Activated CD4-positive, alpha-beta memory T cell treated with anti-CD3 and anti-CD28 coated beads, Interleukin-2, amount 10 ng/mL, durations not matched to agents 7 days and 5 days (primary cell): ENCODE results near the gene GTF3A. TPM values are rescaled to one million over a fixed set of nuclear protein-coding genes. Genes with fewer than 3 reads are reported as not detected.

ENCODE experiments used
- CTCF ChIA-PET: fragments of 350-600 bp; sonication (Branson Sonifier 250); formaldehyde crosslinking; loops from one replicate; lab custom pipeline; 2021; ENCODE audit warnings: antibody characterized with exemption, inconsistent platforms; lab: Charles Lee
- POLR2A ChIA-PET: fragments of 350-600 bp; sonication (Branson Sonifier 250); formaldehyde crosslinking; loops from one replicate; lab custom pipeline; 2021; ENCODE audit warnings: antibody characterized with exemption; lab: Charles Lee
- DNase-seq: peaks from one replicate; pipeline ENCODE4 v3.0.0-alpha.2; 2020
- H3K27ac Mint-ChIP-seq: one replicate; pipeline ENCODE4 v1.8.0; 2021; ENCODE audit warnings: mild to moderate bottlenecking, mixed read lengths
- H3K27me3 Mint-ChIP-seq: one replicate; pipeline ENCODE4 v1.8.0; 2021; ENCODE audit warnings: mixed read lengths
- H3K36me3 Mint-ChIP-seq: one replicate; pipeline ENCODE4 v1.8.0; 2021; ENCODE audit warnings: low read depth, mixed read lengths
- H3K4me1 Mint-ChIP-seq: one replicate; pipeline ENCODE4 v1.8.0; 2021; ENCODE audit warnings: mixed read lengths
- H3K4me3 Mint-ChIP-seq: one replicate; pipeline ENCODE4 v1.8.0; 2021; ENCODE audit warnings: mild to moderate bottlenecking, mixed read lengths
- H3K9me3 Mint-ChIP-seq: one replicate; pipeline ENCODE4 v1.8.0; 2021; ENCODE audit warnings: mixed read lengths
- total RNA-seq, 2 experiments: library from RNA; stranded (reverse); gene quantifications; one replicate each; pipeline ENCODE4 v1.2.3, GENCODE V29; 2021

GTF3A gene
- 100 to 1,000 TPM; 187 to 189 TPM for total RNA-seq

DNA sequence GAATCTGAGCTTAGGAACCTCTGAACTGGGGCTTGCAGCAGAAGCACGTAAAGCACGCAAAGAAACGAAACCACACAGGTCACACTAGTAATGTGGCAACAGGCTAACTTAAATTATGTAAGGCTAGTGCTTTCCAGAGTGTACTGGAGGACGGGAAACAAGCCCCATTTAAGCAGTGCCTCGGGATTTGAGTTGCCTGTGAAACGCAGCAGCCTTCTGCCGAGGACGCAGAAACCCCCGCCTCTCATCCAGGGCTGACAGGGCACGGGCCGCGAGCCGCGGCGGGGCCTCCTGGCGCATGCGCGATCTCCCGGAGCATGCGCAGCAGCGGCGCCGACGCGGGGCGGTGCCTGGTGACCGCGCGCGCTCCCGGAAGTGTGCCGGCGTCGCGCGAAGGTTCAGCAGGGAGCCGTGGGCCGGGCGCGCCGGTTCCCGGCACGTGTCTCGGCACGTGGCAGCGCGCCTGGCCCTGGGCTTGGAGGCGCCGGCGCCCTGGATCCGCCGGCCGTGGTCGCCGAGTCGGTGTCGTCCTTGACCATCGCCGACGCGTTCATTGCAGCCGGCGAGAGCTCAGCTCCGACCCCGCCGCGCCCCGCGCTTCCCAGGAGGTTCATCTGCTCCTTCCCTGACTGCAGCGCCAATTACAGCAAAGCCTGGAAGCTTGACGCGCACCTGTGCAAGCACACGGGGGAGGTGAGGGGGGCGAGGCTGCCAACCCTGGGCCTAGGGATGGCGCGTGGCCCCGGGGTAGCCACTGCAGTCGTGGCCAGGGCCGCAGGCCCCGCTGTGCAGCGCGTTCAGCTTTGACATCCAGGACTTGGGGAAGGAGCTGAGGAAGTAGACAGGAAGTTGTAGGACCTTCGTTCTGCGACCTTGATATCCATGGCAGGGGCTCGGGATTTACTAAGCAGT is at the start of gene GTF3A:
TSS of gene GTF3A (plus strand) at position 374 of the 912 bp plus-strand sequence.
- CTCF ChIA-PET: interaction anchor here (1.0 to 4.3 kb wide), 8 partner anchors 13 to 198 kb away, joined by 3 to 47 read pairs (median 6); partner anchors contain the start of genes MTIF3 and POLR1D
- Mint-ChIP-seq H3K4me3 (peak within 1 kb of the TSS; percentile 80), H3K9me3 (no peaks in the 10 kb centered on the region), H3K27ac (peak within 1 kb of the TSS; percentile 96), H3K36me3 (peaks cover 33% of the 10 kb centered on the region), H3K27me3 (no peaks in the 10 kb centered on the region), H3K4me1 (peaks cover 41% of the 10 kb centered on the region)
- peak; percentile 90 for DNase-seq
- POLR2A ChIA-PET: interaction anchor here (0.7 to 6.5 kb wide), 20 partner anchors 11 to 1235 kb away, joined by 3 to 351 read pairs (median 4); partner anchors contain the start of genes LNX2, MTIF3, POLR1D and POMP

DNA sequence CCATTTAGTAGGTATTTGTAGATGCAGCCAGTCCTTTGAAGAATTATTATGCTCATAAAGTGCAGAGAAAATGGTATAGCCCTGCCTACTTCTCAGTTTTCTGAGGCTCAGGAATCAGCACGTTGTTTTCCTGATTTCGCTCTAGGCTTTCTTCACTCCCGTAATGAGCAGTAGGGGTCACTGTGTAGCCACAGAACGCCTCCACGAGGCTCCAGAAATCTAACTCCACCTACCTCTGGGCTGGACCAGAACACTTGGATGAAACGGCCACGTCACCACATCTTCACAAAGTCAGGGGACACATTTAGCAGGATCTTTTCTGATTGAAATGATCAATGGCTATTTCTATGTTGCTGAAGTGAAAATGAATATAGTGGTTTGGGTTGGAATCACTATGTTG is 49.8 kb upstream of the GTF3A start:
- no peaks in the 10 kb centered on the region for H3K36me3 Mint-ChIP-seq
- no peaks in the 10 kb centered on the region for H3K9me3 Mint-ChIP-seq
- H3K27me3 Mint-ChIP-seq: peaks cover 19% of the 10 kb centered on the region
- CTCF ChIA-PET: interaction anchor here (0.9 to 10.3 kb wide), 5 partner anchors 10 to 453 kb away, joined by 3 to 132 read pairs (median 3); no protein-coding TSS in a partner anchor
- H3K4me3 Mint-ChIP-seq: no peak overlapping the region
- POLR2A ChIA-PET: no interaction called here
- peaks cover 8% of the 10 kb centered on the region for H3K4me1 Mint-ChIP-seq
- DNase-seq: peak; percentile 63
- no peak overlapping the region for H3K27ac Mint-ChIP-seq

DNA sequence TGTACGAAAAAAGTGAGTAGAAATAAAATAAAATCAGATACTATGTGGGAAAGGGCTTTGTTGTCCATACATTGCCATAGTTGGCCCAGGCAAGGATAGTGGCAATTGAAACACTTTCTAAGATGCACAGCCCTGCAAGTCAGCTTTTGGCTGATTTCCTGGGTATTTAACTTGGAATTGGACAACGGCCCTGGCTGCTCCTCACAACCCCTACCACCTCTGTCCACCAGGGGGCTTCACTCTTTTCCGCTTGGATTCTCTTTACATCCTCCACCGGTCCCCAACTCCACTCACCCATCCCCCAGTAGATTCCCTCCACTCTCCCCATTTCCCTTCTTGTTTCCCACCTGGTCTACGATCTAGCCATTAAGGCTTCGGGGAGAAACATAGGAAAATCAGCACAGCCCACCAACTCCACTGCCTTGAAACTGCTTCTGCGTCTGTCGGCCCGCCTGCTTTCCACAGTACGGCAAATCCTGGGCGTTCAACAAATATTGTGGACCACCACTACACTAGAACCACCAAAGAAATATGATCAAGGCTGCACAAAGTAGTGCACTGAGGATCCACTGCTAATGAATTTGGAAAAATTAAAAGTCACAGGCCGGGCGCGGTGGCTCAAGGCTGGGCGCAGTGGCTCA is 48.6 kb upstream of the GTF3A start:
- no peaks in the 10 kb centered on the region for H3K9me3 Mint-ChIP-seq
- no peak overlapping the region for H3K4me3 Mint-ChIP-seq

DNA sequence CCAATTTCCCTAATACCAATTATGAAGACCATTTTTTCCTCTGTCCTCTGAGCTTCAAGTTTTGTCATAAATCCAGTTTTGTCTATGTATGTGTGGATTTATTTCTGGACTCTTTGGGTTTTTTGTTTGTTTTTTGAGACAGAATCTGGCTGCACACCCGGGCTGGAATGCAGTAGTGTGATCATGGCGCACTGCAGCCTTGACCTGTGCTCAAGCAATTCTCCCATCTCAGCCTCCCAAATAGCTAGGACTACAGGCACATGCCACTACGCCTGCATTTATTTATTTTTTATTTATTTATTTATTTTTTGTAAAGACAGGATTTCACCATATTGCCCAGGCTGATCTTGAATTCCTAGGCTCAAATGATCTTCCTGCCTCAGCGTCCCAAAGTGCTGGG is 45.3 kb upstream of the GTF3A start:
- peaks cover 2% of the 10 kb centered on the region for H3K4me1 Mint-ChIP-seq
- H3K36me3 Mint-ChIP-seq: no peaks in the 10 kb centered on the region
- H3K4me3 Mint-ChIP-seq: no peak overlapping the region
- no peaks in the 10 kb centered on the region for H3K9me3 Mint-ChIP-seq
- DNase-seq: no peak
- ChIA-PET POLR2A (interaction anchor here (1.2 kb wide), 1 partner anchor 71 kb away, joined by 3 read pairs; the partner anchor contains the start of gene MTIF3), CTCF (interaction anchor here (0.6 to 10.3 kb wide), 7 partner anchors 10 to 448 kb away, joined by 3 to 132 read pairs (median 3); no protein-coding TSS in a partner anchor)
- H3K27ac Mint-ChIP-seq: no peak overlapping the region
- H3K27me3 Mint-ChIP-seq: peaks cover 4% of the 10 kb centered on the region

More for the DNA sequence above, 48.6 kb upstream of the GTF3A start:
- CTCF ChIA-PET: interaction anchor here (1.2 to 10.3 kb wide), 3 partner anchors 14 to 451 kb away, joined by 3 to 132 read pairs (median 40); no protein-coding TSS in a partner anchor
- peak; percentile 53 for DNase-seq
- Mint-ChIP-seq H3K27ac (peak overlapping the region; percentile 29), H3K4me1 (peaks cover 2% of the 10 kb centered on the region), H3K36me3 (no peaks in the 10 kb centered on the region), H3K27me3 (peaks cover 18% of the 10 kb centered on the region)
- POLR2A ChIA-PET: no interaction called here

DNA sequence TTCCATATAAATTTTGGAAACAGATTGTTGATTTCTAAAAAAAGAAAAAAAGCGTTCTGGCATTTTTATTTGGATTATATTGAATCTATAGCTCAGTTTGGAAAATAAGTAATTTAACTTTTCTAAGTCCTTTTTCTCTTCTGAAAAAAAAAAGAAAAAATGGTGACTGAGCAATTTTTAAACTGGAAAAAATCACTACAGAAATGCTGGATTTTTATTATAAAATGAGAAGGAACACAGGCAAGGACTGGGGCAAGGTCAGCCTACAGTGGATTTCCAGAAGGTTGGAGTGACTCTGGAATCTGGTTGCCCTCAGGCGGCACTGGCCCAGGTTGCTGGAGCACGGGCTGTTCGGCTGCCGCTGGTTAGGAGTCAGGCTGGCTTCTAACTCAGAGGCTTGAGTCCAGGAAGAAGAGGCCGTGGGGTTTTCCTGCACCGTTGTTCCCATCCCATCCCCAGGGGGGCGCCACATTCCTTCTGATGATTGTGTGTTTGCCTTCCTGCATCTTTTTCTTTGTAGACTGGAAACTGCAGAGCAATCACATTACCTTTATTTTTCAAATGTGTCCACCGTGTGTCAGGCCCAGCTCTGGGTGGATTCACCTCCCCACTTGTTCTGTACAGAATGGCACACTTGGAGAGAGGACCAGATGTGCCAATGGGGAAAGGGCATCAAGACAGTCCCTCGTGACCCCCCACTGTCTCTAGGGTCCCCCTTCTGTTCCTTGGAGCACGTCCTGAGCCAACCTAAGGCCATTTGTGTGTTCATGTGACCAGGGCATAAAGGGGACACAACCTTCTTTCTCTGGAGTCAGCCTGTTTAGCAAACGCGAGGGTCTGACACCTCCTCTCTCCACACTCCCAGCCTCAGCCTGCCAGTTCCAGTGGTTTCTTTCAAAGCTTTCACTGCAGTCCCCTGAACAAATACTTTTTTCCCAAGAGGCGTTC is 44.5 kb upstream of the GTF3A start:
- ChIA-PET POLR2A (interaction anchor here (1.2 kb wide), 1 partner anchor 70 kb away, joined by 3 read pairs; the partner anchor contains the start of gene MTIF3), CTCF (interaction anchor here (0.6 to 10.3 kb wide), 7 partner anchors 9 to 447 kb away, joined by 3 to 132 read pairs (median 3); no protein-coding TSS in a partner anchor)
- H3K27ac Mint-ChIP-seq: no peak overlapping the region
- H3K9me3 Mint-ChIP-seq: no peaks in the 10 kb centered on the region
- peaks cover 2% of the 10 kb centered on the region for H3K4me1 Mint-ChIP-seq
- H3K27me3 Mint-ChIP-seq: peaks cover 4% of the 10 kb centered on the region
- H3K4me3 Mint-ChIP-seq: no peak overlapping the region
- no peaks in the 10 kb centered on the region for H3K36me3 Mint-ChIP-seq
- peak; percentile 68 for DNase-seq

DNA sequence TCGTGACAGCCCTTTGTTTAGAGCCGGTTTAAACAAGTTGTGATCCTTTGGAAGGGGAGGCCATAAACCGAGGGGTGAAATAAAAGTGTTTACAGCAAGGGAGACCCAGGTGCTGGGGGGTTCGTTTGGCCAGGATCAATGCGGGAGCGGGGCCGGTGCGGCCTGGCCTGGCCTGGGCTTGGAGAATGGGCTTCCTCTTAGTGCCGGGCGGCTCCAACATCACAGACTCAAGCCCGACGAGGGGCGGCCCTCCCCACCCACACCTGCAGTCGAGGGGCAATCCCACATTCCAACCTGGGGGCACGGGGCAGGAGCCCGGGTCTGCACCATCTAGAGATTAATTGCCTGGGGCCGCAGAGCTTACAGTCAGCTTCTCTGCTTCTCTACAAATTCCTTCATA is 42.8 kb upstream of the GTF3A start:
- Mint-ChIP-seq H3K9me3 (no peaks in the 10 kb centered on the region), H3K4me1 (no peaks in the 10 kb centered on the region), H3K36me3 (no peaks in the 10 kb centered on the region), H3K27me3 (peaks cover 6% of the 10 kb centered on the region), H3K4me3 (no peak overlapping the region), H3K27ac (no peak overlapping the region)
- CTCF ChIA-PET: interaction anchor here (1.5 kb wide), 1 partner anchor 445 kb away, joined by 4 read pairs; no protein-coding TSS in a partner anchor
- DNase-seq: no peak
- POLR2A ChIA-PET: no interaction called here

DNA sequence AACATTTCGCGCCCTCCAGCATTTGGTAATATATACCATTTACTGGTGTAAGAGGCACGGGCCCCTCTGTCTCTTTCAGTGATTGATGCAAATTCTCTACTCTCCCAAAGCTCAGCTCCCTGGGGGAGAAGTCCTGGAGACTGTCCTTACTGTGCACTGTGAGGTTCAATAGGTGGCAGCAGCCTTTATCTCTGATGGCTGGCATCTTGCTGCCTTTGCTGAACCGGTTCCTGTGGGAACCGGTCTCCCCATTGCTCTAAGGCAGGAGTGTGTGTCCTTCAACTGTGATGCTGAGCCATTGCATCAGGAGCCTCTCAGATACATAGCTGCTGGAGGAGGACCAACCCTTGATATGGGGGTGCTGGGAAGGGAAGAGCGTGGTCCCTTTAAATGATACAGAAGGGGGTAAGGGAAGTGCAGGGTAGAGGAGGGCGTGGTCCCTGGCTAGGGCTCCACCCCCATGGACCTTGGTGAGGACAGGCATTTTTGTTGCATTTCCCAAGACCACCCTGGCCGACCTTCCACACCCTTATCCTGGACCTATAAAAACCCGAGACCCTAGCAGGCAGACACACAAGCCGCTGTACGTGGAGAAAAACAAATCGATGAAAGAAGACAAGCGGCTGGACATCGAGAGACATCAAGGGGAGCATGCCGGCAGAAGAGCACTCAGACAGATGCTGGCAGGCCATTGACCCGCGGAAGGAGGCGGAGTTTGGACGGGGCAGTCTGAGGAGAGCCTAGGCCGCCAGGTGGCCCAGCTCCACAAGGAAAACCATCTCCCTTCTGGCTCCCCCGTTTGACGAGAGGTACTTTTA is 41.1 kb upstream of the GTF3A start:
- Mint-ChIP-seq H3K27me3 (peaks cover 3% of the 10 kb centered on the region), H3K4me1 (no peaks in the 10 kb centered on the region), H3K9me3 (no peaks in the 10 kb centered on the region), H3K4me3 (no peak overlapping the region), H3K36me3 (no peaks in the 10 kb centered on the region), H3K27ac (no peak overlapping the region)
- CTCF ChIA-PET: interaction anchor here (1.5 to 2.0 kb wide), 2 partner anchors 443 to 601 kb away, joined by 4 read pairs; no protein-coding TSS in a partner anchor
- DNase-seq: no peak
- POLR2A ChIA-PET: no interaction called here

DNA sequence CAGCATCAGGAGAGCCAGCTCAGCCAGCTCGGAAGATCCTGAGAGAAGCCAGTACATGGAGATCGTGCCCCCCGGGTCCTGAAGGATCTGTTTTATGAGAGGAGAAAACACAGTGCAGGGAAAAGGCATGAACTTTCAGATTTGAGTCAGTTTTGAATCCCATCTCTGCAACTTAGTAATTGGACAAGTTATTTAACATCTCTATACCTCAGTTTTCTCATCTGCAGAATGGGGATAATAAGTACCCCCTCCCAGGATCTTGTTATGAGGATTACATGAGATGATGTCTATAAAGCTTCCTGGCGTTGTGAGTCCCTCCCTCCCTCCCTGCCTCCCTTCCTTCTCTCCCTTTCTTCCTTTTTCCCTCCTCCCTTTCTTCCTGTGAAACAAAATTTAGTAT is 40.1 kb upstream of the GTF3A start:
- DNase-seq: no peak
- Mint-ChIP-seq H3K27me3 (peaks cover 2% of the 10 kb centered on the region), H3K36me3 (no peaks in the 10 kb centered on the region), H3K4me3 (no peak overlapping the region), H3K4me1 (no peaks in the 10 kb centered on the region), H3K9me3 (no peaks in the 10 kb centered on the region), H3K27ac (no peak overlapping the region)
- ChIA-PET POLR2A (no interaction called here), CTCF (interaction anchor here (1.5 to 2.0 kb wide), 2 partner anchors 10 to 600 kb away, joined by 3 to 4 read pairs; no protein-coding TSS in a partner anchor)

DNA sequence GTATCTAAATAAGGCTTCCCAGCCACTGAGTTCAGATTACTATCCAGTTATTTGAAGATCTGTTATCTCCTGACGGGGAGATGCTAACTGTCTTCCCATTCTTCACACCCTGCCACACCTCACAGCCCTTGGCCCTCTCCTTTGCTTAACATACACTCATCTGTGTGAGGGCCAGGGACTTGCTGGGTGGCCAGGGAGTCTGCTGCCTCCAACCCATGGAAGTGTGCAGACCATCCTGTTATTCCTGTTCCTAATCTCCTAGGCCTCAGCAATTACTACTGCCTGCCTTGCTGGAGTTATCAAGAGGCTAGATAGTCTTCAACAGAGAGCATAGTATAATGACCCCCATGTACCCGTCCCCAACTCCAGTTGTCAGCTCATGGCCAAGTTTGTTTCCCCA is 36.2 kb upstream of the GTF3A start:
- Mint-ChIP-seq H3K4me3 (no peak overlapping the region), H3K36me3 (no peaks in the 10 kb centered on the region), H3K4me1 (no peaks in the 10 kb centered on the region)

DNA sequence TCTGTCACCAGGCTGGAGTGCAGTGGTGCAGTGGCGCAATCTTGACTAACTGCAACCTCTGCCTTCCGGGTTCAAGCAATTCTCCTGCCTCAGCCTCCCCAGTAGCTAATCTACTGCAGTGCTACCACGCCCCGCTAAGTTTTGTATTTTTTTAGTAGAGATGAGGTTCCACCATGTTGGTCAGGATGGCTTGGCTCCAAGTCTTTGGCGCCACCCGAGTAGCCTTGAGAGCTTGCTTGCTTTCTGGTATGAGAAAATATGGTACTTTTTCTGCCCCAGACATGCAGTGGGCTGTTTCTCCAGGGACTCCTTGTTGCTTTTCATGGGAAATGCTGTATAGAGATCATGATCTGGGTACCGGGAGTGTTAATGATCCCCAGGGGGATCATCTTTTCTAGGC is 34.5 kb upstream of the GTF3A start:
- no peak for DNase-seq
- H3K4me3 Mint-ChIP-seq: no peak overlapping the region
- CTCF ChIA-PET: interaction anchor here (0.7 kb wide), 1 partner anchor 564 kb away, joined by 3 read pairs; no protein-coding TSS in a partner anchor
- POLR2A ChIA-PET: no interaction called here
- H3K9me3 Mint-ChIP-seq: no peaks in the 10 kb centered on the region
- no peak overlapping the region for H3K27ac Mint-ChIP-seq
- no peaks in the 10 kb centered on the region for H3K36me3 Mint-ChIP-seq
- H3K27me3 Mint-ChIP-seq: peaks cover 13% of the 10 kb centered on the region
- H3K4me1 Mint-ChIP-seq: no peaks in the 10 kb centered on the region

More for the DNA sequence above, 36.2 kb upstream of the GTF3A start:
- DNase-seq: no peak
- Mint-ChIP-seq H3K27ac (no peak overlapping the region), H3K27me3 (peaks cover 7% of the 10 kb centered on the region), H3K9me3 (no peaks in the 10 kb centered on the region)
- CTCF ChIA-PET: interaction anchor here (0.9 kb wide), 1 partner anchor 9 kb away, joined by 3 read pairs; no protein-coding TSS in a partner anchor
- POLR2A ChIA-PET: no interaction called here

DNA sequence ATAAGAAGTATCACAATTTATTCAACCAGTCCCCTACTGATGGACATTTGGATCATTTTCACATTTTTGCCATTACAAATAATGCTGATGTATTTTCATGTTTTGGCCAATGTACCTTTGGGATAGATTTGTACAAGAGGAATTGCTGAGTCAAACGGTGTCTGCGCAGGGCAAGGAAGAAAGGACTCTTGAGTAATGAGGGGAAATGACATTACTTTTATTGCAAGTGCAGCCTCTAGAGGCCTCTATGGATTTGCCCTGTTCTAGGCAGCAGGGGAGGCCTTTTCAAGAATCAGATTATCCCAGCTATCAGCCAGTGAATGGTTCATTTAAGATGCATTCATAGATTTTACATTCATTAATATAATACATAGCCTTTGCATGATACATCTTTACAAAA is 32.9 kb upstream of the GTF3A start:
- ChIA-PET POLR2A (no interaction called here), CTCF (interaction anchor here (0.7 kb wide), 2 partner anchors 155 to 437 kb away, joined by 3 read pairs; no protein-coding TSS in a partner anchor)
- no peak overlapping the region for H3K27ac Mint-ChIP-seq
- H3K4me1 Mint-ChIP-seq: no peaks in the 10 kb centered on the region
- H3K36me3 Mint-ChIP-seq: no peaks in the 10 kb centered on the region
- H3K4me3 Mint-ChIP-seq: no peak overlapping the region
- H3K9me3 Mint-ChIP-seq: no peaks in the 10 kb centered on the region
- peaks cover 11% of the 10 kb centered on the region for H3K27me3 Mint-ChIP-seq
- DNase-seq: no peak
